SU-DHL-6 (cell line): ENCODE measurements around the gene PTGIS.

Experiments used
- H2AFZ ChIP-seq: fragments of 200-600 bp; sonication (generic); 2 replicates; pipeline ENCODE4 v1.6.1; 2014; ENCODE audit warnings: low read depth, mild to moderate bottlenecking, moderate library complexity, mixed read lengths, antibody characterized with exemption, low read length; ENCODE audit not compliant: severe bottlenecking
- H3F3A ChIP-seq: fragments of 200-600 bp; shearing (Covaris generic); 2 replicates; pipeline ENCODE4 v1.6.0; 2016; ENCODE audit warnings: antibody characterized with exemption, mild to moderate bottlenecking; ENCODE audit not compliant: insufficient read depth
- H3K27ac ChIP-seq: fragments of 200-600 bp; sonication (generic); 2 replicates; pipeline ENCODE4 v1.5.1; 2016; ENCODE audit warnings: low read depth, mild to moderate bottlenecking, low read length, moderate library complexity, mixed read lengths
- H3K27me3 ChIP-seq: fragments of 200-600 bp; sonication (generic), shearing (Covaris generic); 2 replicates; pipeline ENCODE4 v1.6.0; 2014; ENCODE audit warnings: mild to moderate bottlenecking, low read length
- H3K36me3 ChIP-seq: fragments of 200-600 bp; sonication (generic); 2 replicates; pipeline ENCODE4 v1.6.1; 2014; ENCODE audit warnings: mild to moderate bottlenecking, low read length, mixed read lengths
- H3K4me2 ChIP-seq: fragments of 300-600, 200-600 bp; shearing (Covaris generic), sonication (generic); 2 replicates; pipeline ENCODE4 v1.6.0; 2014; ENCODE audit warnings: low read length, low read depth, mild to moderate bottlenecking; ENCODE audit not compliant: poor library complexity, severe bottlenecking
- H3K4me3 ChIP-seq: fragments of 200-600 bp; sonication (generic); 2 replicates; pipeline ENCODE4 v1.5.1; 2014; ENCODE audit warnings: antibody characterized with exemption, low read length, mild to moderate bottlenecking, mixed read lengths; ENCODE audit not compliant: insufficient read depth, poor library complexity, severe bottlenecking
- H3K79me2 ChIP-seq: fragments of 200-600 bp; sonication (generic); 2 replicates; pipeline ENCODE4 v1.6.1; 2014; ENCODE audit warnings: mild to moderate bottlenecking, low read length, moderate library complexity; ENCODE audit not compliant: insufficient read depth
- H3K9ac ChIP-seq: fragments of 200-600 bp; sonication (generic); 2 replicates; pipeline ENCODE4 v1.7.0; 2014; ENCODE audit warnings: mild to moderate bottlenecking, low read length
- H3K9me2 ChIP-seq: fragments of 200-600 bp; sonication (generic); replicated peaks from 2 replicates; pipeline ENCODE4 v1.6.1; 2014; ENCODE audit warnings: low read length; ENCODE audit not compliant: insufficient read depth
- H3K9me3 ChIP-seq: fragments of 200-600 bp; sonication (generic); 2 replicates; pipeline ENCODE4 v1.6.1; 2014; ENCODE audit warnings: low read length, mixed read lengths; ENCODE audit not compliant: insufficient read depth
- H4K20me1 ChIP-seq: fragments of 200-600 bp; sonication (generic); 2 replicates; pipeline ENCODE4 v1.6.1; 2014; ENCODE audit warnings: low read depth, mild to moderate bottlenecking, antibody characterized with exemption, low read length, moderate library complexity, mixed read lengths
- EZH2phosphoT487 ChIP-seq: fragments of 200-600 bp; sonication (generic), shearing (Covaris generic); conservative IDR thresholded peaks from 2 replicates; pipeline ENCODE4 v1.6.1; 2018; ENCODE audit warnings: mild to moderate bottlenecking, antibody characterized with exemption, low read length, moderate library complexity, mixed read lengths
- TF ChIP-seq, protein P1 (sequence below): fragments of 200-600 bp; sonication (generic); IDR thresholded peaks from one replicate; pipeline ENCODE4 v1.5.1; 2017; ENCODE audit warnings: antibody characterized with exemption, mild to moderate bottlenecking, low read length, moderate library complexity; ENCODE audit not compliant: insufficient read depth, poor library complexity, severe bottlenecking

PTGIS gene

DNA sequence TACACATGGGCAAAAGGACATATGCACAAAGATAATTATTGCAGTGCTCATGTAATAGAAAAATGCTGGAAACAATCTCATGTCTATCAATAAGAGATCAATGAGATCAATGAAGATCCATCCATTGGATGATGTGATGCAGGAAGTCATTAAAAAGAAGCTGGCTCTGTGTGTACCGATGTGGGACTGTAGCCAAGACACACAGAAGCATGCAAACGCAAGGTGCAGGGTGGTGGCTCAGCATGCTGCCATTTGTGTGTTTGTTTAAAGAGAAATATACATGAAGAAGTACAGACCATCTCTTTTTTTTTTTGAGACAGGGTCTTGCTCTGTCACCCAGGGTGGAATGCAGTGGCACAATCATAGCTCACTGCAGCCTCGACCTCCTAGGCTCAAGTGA is 52.4 kb downstream of the PTGIS start:
- no peaks in the 10 kb centered on the region for H4K20me1 ChIP-seq
- no peak overlapping the region for H3K27ac ChIP-seq
- H3K9ac ChIP-seq = no peak overlapping the region
- H3K36me3 ChIP-seq = no peaks in the 10 kb centered on the region
- no peaks in the 10 kb centered on the region for H3K79me2 ChIP-seq
- H3K4me2 ChIP-seq = no peak overlapping the region
- no peaks in the 10 kb centered on the region for H3F3A ChIP-seq
- H3K9me3 ChIP-seq = no peaks in the 10 kb centered on the region
- no peak for TF ChIP-seq EZH2phosphoT487
- TF ChIP-seq, protein P1, sequence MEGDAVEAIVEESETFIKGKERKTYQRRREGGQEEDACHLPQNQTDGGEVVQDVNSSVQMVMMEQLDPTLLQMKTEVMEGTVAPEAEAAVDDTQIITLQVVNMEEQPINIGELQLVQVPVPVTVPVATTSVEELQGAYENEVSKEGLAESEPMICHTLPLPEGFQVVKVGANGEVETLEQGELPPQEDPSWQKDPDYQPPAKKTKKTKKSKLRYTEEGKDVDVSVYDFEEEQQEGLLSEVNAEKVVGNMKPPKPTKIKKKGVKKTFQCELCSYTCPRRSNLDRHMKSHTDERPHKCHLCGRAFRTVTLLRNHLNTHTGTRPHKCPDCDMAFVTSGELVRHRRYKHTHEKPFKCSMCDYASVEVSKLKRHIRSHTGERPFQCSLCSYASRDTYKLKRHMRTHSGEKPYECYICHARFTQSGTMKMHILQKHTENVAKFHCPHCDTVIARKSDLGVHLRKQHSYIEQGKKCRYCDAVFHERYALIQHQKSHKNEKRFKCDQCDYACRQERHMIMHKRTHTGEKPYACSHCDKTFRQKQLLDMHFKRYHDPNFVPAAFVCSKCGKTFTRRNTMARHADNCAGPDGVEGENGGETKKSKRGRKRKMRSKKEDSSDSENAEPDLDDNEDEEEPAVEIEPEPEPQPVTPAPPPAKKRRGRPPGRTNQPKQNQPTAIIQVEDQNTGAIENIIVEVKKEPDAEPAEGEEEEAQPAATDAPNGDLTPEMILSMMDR = no peak
- H3K27me3 ChIP-seq = no peaks in the 10 kb centered on the region
- no peak overlapping the region for H3K4me3 ChIP-seq
- no peak overlapping the region for H2AFZ ChIP-seq
- H3K9me2 ChIP-seq = no peaks in the 10 kb centered on the region

DNA sequence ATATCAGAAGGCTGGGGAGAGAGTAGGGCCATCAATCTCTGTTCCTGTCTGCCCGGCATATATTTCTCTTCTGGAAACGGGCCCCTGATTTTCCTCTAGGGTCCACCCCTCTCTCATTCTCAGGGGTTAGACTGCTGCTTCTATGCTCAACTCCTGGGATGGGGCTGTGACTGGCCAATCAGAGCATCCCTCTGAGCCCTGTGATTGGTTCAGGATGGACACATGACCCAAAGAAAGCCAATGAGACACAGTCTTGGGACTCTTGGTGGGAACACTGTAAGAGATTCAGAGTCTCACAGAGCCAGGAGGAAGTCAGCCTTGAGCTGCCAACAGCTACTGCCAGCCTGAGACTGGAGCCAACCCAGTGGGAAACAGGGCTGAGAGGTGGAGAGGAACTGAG is 54.4 kb downstream of the PTGIS start:
- H4K20me1 ChIP-seq = no peaks in the 10 kb centered on the region
- no peak overlapping the region for H3K27ac ChIP-seq
- H3K4me3 ChIP-seq = no peak overlapping the region
- H3K9me2 ChIP-seq = no peaks in the 10 kb centered on the region
- no peak overlapping the region for H3K9ac ChIP-seq
- TF ChIP-seq, protein P1 = no peak
- TF ChIP-seq EZH2phosphoT487 = no peak
- H2AFZ ChIP-seq = no peak overlapping the region
- H3K27me3 ChIP-seq = no peaks in the 10 kb centered on the region
- no peaks in the 10 kb centered on the region for H3K36me3 ChIP-seq
- no peaks in the 10 kb centered on the region for H3F3A ChIP-seq
- H3K4me2 ChIP-seq = no peak overlapping the region
- no peaks in the 10 kb centered on the region for H3K9me3 ChIP-seq
- H3K79me2 ChIP-seq = no peaks in the 10 kb centered on the region

DNA sequence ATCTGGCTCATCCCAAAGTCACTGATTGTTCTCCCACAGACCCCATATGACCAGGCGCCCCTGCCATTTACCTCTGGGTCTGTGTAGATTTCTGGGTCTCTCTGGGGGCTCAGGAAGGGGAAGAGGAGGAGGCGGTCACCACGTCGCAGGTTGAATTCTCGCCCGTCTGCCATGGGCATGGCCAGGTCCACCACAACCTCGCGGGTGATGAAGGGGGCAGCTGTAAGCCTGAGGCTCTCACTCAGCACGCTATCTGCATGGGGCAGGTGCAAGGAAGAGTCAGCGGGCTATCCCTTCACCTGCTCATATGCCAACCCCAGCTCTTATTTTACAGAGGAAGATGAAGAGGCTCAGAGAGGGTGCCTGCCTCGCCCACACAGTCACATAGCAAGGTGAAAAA is 54.9 kb downstream of the PTGIS start:
- Histone ChIP-seq H3K9ac (no peak overlapping the region), H4K20me1 (no peaks in the 10 kb centered on the region), H3K9me2 (no peaks in the 10 kb centered on the region), H3K36me3 (no peaks in the 10 kb centered on the region), H3K4me3 (no peak overlapping the region), H3K79me2 (no peaks in the 10 kb centered on the region), H3F3A (no peaks in the 10 kb centered on the region), H3K4me2 (no peak overlapping the region), H3K9me3 (no peaks in the 10 kb centered on the region), H3K27ac (no peak overlapping the region), H2AFZ (no peak overlapping the region), H3K27me3 (no peaks in the 10 kb centered on the region)
- TF ChIP-seq, protein P1 = no peak
- TF ChIP-seq EZH2phosphoT487 = no peak
